RWPE2 (cell line): ENCODE measurements around the gene OR8I2.
"Not testable (repeated sequence)": the region's sequence is repeated elsewhere in the genome, so short reads cannot be mapped to it uniquely, and the experiment has no call there.

Experiments
- ATAC-seq: fragments of 200-7000 bp; cut with Tn5 transposase; 3 replicates; pipeline ENCODE4 v1.9.1; 2021; ENCODE audit warnings: low read depth
- DNase-seq: peaks from one replicate; pipeline ENCODE4 v3.0.0-alpha.2; 2020; ENCODE audit warnings: low spot score
- H3K27ac ChIP-seq: fragments of 450-650 bp; 2 replicates; pipeline ENCODE4 v1.5.1; 2017; ENCODE audit warnings: mild to moderate bottlenecking; ENCODE audit not compliant: poor library complexity, severe bottlenecking
- H3K27me3 ChIP-seq: fragments of 250-450 bp; sonication (Bioruptor Pico); 2 replicates; pipeline ENCODE4 v1.5.1; 2021; ENCODE audit warnings: mild to moderate bottlenecking, moderate library complexity; ENCODE audit not compliant: insufficient read depth, poor library complexity, severe bottlenecking
- H3K36me3 ChIP-seq: fragments of 250-450 bp; sonication (Bioruptor Pico); 2 replicates; pipeline ENCODE4 v1.5.1; 2020; ENCODE audit warnings: low read depth, mild to moderate bottlenecking, moderate library complexity
- H3K4me1 ChIP-seq: fragments of 250-450 bp; sonication (Bioruptor Pico); 2 replicates; pipeline ENCODE4 v1.5.1; 2021; ENCODE audit warnings: mild to moderate bottlenecking, moderate library complexity; ENCODE audit not compliant: insufficient read depth, poor library complexity, severe bottlenecking
- H3K4me3 ChIP-seq: fragments of 250-450 bp; sonication (Bioruptor Pico); 2 replicates; pipeline ENCODE4 v1.5.1; 2021; ENCODE audit warnings: mild to moderate bottlenecking, moderate library complexity; ENCODE audit not compliant: severe bottlenecking
- H3K9me3 ChIP-seq: fragments of 250-450 bp; sonication (Bioruptor Pico); 2 replicates; pipeline ENCODE4 v1.5.1; 2021; ENCODE audit warnings: mild to moderate bottlenecking, moderate library complexity; ENCODE audit not compliant: severe bottlenecking
- CTCF ChIP-seq: fragments of 450-650 bp; IDR thresholded peaks from one replicate; pipeline ENCODE4 v1.5.1; 2017; ENCODE audit warnings: mild to moderate bottlenecking, moderate library complexity; ENCODE audit not compliant: poor library complexity, severe bottlenecking

The OR8I2 gene

GRCh38 chr11:56093008-56093407 lies at the start of gene OR8I2:
OR8I2 (plus strand) TSS chr11:56093308; CDS start chr11:56093308, 0 bp downstream.
- no peak for DNase-seq
- no peaks in the 10 kb centered on the region for H3K36me3 ChIP-seq
- no peak for TF ChIP-seq CTCF
- no peaks in the 10 kb centered on the region for H3K27me3 ChIP-seq
- H3K4me1 ChIP-seq, result no peaks in the 10 kb centered on the region
- no peak within 1 kb of the TSS for H3K27ac ChIP-seq
- no peaks in the 10 kb centered on the region for H3K9me3 ChIP-seq
- H3K4me3 ChIP-seq, result no peak within 1 kb of the TSS
- ATAC-seq, result no peak

- Histone ChIP-seq H3K27me3 (no peaks in the 10 kb centered on the region), H3K27ac (no peak overlapping the region), H3K4me3 (no peak overlapping the region), H3K9me3 (no peaks in the 10 kb centered on the region), H3K4me1 (no peaks in the 10 kb centered on the region), H3K36me3 (no peaks in the 10 kb centered on the region)
- DNase-seq (no peak), ATAC-seq (no peak)
- no peak for TF ChIP-seq CTCF
Observed at GRCh38 chr11:56045538-56045937, 47.6 kb upstream of the OR8I2 start.

GRCh38 chr11:56048480-56048879 lies 44.6 kb upstream of the OR8I2 start:
- Histone ChIP-seq H3K36me3 (no peaks in the 10 kb centered on the region), H3K9me3 (no peaks in the 10 kb centered on the region), H3K4me1 (no peaks in the 10 kb centered on the region), H3K27ac (no peak overlapping the region), H3K4me3 (no peak overlapping the region), H3K27me3 (no peaks in the 10 kb centered on the region)
- ATAC-seq (no peak), DNase-seq (no peak)
- TF ChIP-seq CTCF, result no peak

GRCh38 chr11:56049487-56049886 lies 43.6 kb upstream of the OR8I2 start:
- Histone ChIP-seq H3K9me3 (no peaks in the 10 kb centered on the region), H3K36me3 (no peaks in the 10 kb centered on the region), H3K4me3 (no peak overlapping the region), H3K27ac (no peak overlapping the region), H3K4me1 (no peaks in the 10 kb centered on the region), H3K27me3 (no peaks in the 10 kb centered on the region)
- DNase-seq, result no peak
- TF ChIP-seq CTCF, result no peak
- no peak for ATAC-seq

GRCh38 chr11:56056366-56056765 lies 36.7 kb upstream of the OR8I2 start:
- not testable (repeated sequence) for H3K27me3 ChIP-seq, H3K36me3 ChIP-seq, H3K4me1 ChIP-seq, H3K4me3 ChIP-seq, DNase-seq, H3K27ac ChIP-seq, H3K9me3 ChIP-seq, ATAC-seq

- not testable (repeated sequence) for DNase-seq, H3K4me1 ChIP-seq, H3K27me3 ChIP-seq, H3K36me3 ChIP-seq, H3K4me3 ChIP-seq, ATAC-seq, H3K9me3 ChIP-seq, H3K27ac ChIP-seq
Observed at GRCh38 chr11:56057661-56058237, 35.4 kb upstream of the OR8I2 start.

GRCh38 chr11:56058260-56058780 lies 34.8 kb upstream of the OR8I2 start:
- not testable (repeated sequence) for ATAC-seq, DNase-seq, H3K36me3 ChIP-seq, H3K4me1 ChIP-seq, H3K27me3 ChIP-seq, H3K27ac ChIP-seq, H3K4me3 ChIP-seq, H3K9me3 ChIP-seq
